ENCODE data around the gene CFAP299.

CFAP299 gene

DNA sequence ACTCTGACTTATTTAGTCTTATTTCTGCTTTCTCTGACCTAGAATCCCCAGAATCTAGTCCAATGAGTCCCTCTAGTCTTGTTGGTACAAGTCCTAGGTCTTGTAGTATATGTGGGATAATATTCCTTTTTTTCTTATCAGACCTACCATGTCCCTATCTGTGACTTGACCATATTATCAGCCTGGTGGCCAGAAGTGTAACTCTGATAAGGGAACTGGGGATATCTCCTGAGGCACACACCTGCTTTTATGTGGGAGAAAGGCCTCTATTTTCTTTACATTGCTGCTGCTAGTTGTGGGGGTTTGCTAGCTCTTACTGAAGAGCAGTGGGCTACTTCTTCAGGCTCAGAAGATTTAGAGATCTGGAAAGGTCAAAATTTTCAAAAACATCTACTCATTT lies 38.6 kb downstream of the CFAP299 start:
- H3K9ac ChIP-seq (ENCODE audit: low read length) = no peak overlapping the region
- no peak overlapping the region for H3K27ac ChIP-seq (ENCODE audit: low read depth, low read length)
- no peaks in the 10 kb centered on the region for H3K36me3 ChIP-seq (ENCODE audit: control insufficient read depth, insufficient read depth, low read length)
- no peak overlapping the region for H3K4me3 ChIP-seq (ENCODE audit: low read length)
- H3K27me3 ChIP-seq (ENCODE audit: control insufficient read depth, insufficient read depth, low read length) = no peaks in the 10 kb centered on the region
- no peaks in the 10 kb centered on the region for H3K4me1 ChIP-seq (ENCODE audit: control insufficient read depth, insufficient read depth, low read length)

DNA sequence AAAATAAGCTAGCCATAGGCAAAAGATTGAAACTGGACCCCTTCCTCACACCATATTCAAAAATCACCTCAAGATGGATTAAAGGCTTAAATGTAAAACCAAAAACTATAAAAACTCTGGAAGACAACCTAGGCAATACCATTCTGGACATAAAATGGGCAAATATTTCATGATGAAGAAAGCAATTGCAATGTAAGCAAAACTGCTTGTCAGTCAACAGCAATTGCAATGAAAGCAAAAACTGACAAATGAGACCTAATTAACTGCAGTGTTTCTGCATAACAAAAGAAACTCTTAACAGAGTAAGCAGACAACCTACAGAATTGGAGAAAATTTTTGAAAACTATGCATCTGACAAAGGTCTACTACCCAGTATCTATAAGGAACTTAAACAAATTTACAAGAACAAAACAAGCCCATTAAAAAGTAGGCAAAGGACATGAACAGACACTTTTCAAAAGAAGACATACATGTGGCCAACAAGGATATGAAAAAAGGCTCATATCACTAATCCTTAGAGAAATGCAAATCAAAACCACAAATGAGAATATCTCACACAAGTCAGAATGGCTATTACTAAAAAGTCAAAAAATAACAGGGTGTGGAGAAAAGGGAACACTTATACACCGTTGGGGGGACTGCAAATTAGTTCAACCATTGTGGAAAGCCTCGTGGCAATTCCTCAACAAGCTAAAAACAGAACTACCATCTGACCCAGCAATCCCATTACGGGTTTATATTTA lies 46.7 kb downstream of the CFAP299 start:
- Histone ChIP-seq H3K9ac (ENCODE audit: low read length) (no peak overlapping the region), H3K36me3 (ENCODE audit: control insufficient read depth, insufficient read depth, low read length) (no peaks in the 10 kb centered on the region), H3K27ac (ENCODE audit: low read depth, low read length) (no peak overlapping the region), H3K27me3 (ENCODE audit: control insufficient read depth, insufficient read depth, low read length) (no peaks in the 10 kb centered on the region), H3K4me3 (ENCODE audit: low read length) (no peak overlapping the region), H3K4me1 (ENCODE audit: control insufficient read depth, insufficient read depth, low read length) (no peaks in the 10 kb centered on the region)

DNA sequence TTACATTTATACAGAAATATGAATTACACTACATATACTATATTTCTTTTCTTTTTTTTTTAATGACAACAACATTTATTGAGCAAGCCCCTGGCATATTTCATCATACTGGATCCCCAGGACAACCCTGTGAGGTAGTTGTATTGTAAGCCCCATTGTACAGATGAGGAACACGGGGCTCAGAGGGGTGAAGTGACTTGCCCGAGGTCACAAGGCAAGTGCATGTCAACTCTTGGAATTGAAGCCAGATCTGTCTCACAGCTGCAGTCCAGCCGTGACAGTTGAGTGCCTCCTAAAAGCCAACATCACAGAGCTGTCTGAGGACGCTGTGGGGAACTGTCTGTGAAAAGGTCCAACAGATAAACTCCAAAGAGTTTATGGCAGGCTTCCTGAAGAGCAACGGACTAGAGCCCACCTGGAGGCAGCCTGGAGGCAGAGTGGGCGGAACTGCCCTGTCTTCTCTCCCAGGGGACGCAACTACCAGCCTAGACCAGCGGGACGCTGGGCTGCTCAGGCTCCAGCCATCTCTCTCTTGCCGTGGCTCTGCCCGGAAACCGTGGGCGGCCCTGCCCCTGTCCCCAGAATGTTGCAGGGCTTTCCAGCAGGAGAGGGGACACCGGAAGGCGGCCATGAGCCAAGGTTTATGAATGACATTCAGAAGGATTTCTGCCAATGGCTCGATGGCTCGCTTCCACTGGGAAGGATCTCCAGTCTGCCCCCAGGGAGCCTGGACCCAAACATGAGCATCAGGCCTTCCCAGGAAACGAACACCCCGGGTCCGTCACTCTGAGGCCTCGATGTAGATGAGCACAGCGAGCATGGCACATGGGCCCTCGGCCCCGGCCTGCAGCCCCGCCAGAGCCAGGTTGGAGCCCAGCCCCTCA lies 50.1 kb downstream of the CFAP299 start:
- H3K27me3 ChIP-seq (ENCODE audit: control insufficient read depth, insufficient read depth, low read length) = no peaks in the 10 kb centered on the region
- H3K4me1 ChIP-seq (ENCODE audit: control insufficient read depth, insufficient read depth, low read length) = no peaks in the 10 kb centered on the region
- no peak overlapping the region for H3K4me3 ChIP-seq (ENCODE audit: low read length)
- no peaks in the 10 kb centered on the region for H3K36me3 ChIP-seq (ENCODE audit: control insufficient read depth, insufficient read depth, low read length)
- no peak overlapping the region for H3K27ac ChIP-seq (ENCODE audit: low read depth, low read length)
- no peak overlapping the region for H3K9ac ChIP-seq (ENCODE audit: low read length)

DNA sequence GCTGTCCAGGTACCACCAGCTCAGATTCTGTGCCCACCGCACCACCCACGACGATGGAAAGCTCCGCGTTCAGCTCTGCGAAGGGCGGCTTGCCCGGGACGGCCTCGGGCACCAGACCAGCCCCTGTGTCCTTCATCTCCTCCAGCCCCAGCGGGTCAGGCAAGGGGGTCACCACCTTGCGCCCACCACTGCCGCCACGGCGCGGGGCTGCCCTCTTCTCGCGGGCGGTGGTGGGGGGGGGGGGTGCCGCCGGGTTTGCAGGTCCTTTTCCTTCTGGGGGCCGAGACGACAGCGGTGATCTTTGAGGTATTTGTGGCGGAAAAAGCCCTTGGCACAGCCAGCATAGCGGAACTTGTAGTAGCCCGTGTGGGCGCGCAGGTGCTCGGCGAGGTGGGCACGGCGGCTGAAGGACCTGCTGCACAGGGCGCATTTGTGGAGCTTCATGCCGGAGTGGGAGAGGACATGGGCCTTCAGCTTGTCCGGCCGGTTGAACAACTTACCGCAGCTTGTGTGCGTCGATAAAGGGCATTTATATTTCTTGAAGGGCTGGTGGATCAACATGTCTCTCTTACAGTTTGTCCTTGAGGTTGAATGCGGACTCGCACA lies 50.9 kb downstream of the CFAP299 start:
- Histone ChIP-seq H3K27ac (ENCODE audit: low read depth, low read length) (no peak overlapping the region), H3K4me3 (ENCODE audit: low read length) (no peak overlapping the region), H3K36me3 (ENCODE audit: control insufficient read depth, insufficient read depth, low read length) (no peaks in the 10 kb centered on the region), H3K27me3 (ENCODE audit: control insufficient read depth, insufficient read depth, low read length) (no peaks in the 10 kb centered on the region), H3K9ac (ENCODE audit: low read length) (no peak overlapping the region), H3K4me1 (ENCODE audit: control insufficient read depth, insufficient read depth, low read length) (no peaks in the 10 kb centered on the region)

DNA sequence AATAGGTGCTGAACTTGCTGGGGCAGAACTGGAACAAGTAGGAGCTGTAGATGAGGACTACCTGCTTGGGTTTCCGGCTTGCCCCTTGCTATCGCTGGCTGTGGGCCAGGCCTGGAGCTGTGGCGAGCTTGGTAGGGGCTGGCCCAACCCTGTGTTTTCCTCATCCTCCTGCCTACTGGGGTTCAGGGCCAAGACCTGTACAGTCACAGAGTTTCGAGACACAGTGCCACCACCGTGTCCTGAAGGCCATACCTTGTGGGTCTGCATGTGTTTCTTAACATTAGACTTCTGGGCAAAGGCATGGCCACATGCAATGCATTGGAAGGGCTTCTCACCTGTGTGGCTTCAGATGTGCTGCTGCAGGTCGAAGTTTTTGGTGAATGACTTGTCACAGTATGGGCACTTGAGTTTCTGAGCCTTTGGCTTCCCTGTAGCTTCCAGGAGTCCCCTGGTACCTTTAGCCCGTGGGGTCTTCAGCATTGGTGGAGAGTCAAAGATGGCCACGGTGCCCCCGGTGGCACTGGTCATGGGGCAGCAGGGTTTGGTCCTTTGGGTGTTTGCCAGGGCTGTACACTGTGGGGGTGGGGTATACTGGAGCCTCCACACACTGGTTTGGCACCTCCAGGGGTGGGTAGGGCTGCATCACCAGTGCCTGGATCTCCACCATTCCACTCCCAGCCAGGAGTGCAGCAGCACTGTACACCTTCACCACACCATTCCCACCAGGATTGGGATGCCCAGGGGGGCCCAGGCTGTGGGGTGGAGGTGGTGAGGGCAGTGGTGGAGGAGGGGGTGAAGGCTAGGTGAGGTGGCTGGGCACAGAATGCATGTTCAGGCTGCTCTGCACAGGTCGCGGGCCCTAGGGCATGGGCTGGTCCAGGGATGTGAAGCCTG lies 52.1 kb downstream of the CFAP299 start:
- no peak overlapping the region for H3K27ac ChIP-seq (ENCODE audit: low read depth, low read length)
- no peaks in the 10 kb centered on the region for H3K27me3 ChIP-seq (ENCODE audit: control insufficient read depth, insufficient read depth, low read length)
- H3K9ac ChIP-seq (ENCODE audit: low read length) = no peak overlapping the region
- no peaks in the 10 kb centered on the region for H3K36me3 ChIP-seq (ENCODE audit: control insufficient read depth, insufficient read depth, low read length)
- H3K4me1 ChIP-seq (ENCODE audit: control insufficient read depth, insufficient read depth, low read length) = no peaks in the 10 kb centered on the region
- H3K4me3 ChIP-seq (ENCODE audit: low read length) = no peak overlapping the region

DNA sequence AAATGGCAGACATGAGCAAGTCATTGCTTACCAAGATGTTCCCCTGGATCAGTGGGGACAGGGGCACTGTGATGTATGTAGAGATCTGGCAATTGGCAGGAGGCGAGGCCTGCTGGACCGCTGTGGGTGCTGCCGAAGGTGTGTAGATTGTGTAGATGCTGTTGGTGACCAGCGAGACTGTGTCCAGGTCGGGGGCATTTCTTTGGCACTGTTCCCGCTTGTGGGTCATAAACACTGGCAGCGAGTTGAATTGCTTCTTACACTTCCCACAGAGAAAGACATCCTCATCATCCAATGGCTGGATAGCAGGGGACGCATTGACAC lies 52.7 kb downstream of the CFAP299 start:
- Histone ChIP-seq H3K36me3 (ENCODE audit: control insufficient read depth, insufficient read depth, low read length) (no peaks in the 10 kb centered on the region), H3K4me3 (ENCODE audit: low read length) (no peak overlapping the region), H3K9ac (ENCODE audit: low read length) (no peak overlapping the region), H3K27ac (ENCODE audit: low read depth, low read length) (no peak overlapping the region), H3K27me3 (ENCODE audit: control insufficient read depth, insufficient read depth, low read length) (no peaks in the 10 kb centered on the region), H3K4me1 (ENCODE audit: control insufficient read depth, insufficient read depth, low read length) (no peaks in the 10 kb centered on the region)

DNA sequence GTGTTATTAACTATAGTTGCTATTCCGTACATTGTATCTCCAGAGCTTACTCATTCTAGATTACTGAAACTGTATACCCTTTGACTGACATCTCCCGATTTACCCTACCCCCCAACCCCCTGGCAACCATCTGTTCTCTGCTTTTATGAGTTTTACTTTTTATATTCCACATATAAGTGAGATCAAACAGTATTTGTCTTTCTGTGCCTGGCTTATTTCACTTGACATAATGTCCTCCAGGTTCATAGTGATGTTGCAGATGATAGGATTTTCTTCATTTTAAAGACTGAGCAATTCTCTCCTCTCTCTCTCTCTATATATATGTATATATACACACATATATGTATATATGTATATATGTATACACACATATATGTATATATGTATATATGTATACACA lies 54.6 kb downstream of the CFAP299 start:
- H3K4me3 ChIP-seq (ENCODE audit: low read length) = no peak overlapping the region
- no peaks in the 10 kb centered on the region for H3K27me3 ChIP-seq (ENCODE audit: control insufficient read depth, insufficient read depth, low read length)
- H3K9ac ChIP-seq (ENCODE audit: low read length) = no peak overlapping the region
- H3K4me1 ChIP-seq (ENCODE audit: control insufficient read depth, insufficient read depth, low read length) = no peaks in the 10 kb centered on the region
- H3K27ac ChIP-seq (ENCODE audit: low read depth, low read length) = no peak overlapping the region
- no peaks in the 10 kb centered on the region for H3K36me3 ChIP-seq (ENCODE audit: control insufficient read depth, insufficient read depth, low read length)

DNA sequence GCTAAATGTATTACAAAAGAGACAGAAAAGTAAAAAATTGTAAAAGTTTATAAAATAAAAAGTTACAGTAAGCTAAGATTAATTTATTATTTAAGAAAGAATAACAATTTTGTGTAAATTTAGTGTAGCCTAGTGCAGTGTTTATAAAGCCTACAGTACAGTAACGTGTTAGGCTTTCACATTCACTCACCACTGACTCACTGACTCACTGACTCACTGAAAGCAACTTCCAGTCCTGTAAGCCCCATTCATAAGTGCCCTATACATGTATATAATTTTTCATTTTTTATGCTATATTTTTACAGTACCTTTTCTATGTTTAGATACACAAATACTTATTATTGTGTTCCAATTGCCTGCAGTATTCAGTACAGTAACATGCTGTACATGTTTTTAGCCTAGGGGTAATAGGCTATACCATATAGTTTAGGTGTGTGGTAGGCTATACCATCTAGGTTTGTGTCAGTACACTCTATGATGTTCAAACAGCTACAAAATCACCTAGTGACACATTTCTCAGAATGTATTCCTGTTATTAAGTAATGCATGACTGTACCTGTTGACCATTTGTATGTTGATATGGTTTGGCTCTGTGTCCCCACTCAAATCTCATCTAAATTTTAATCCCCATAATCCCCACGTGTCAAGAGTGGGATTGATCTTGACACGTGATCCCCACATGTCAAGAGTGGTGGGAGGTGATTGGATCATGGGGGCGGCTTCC lies 57.9 kb downstream of the CFAP299 start:
- no peaks in the 10 kb centered on the region for H3K4me1 ChIP-seq (ENCODE audit: control insufficient read depth, insufficient read depth, low read length)

DNA sequence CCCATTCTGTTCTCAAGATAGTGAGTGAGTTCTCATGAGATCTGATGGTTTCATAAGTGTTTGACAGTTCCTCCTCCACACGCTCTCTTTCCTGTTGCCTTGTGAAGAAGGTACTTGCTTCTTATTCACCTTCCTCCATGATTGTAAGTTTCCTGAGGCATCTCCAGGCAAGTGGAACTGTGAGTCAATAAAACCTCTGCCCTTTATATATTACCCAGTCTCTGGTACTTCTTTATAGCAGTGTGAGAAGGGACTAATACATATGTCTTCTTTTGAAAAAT lies 58.4 kb downstream of the CFAP299 start:
- Histone ChIP-seq H3K36me3 (ENCODE audit: control insufficient read depth, insufficient read depth, low read length) (no peaks in the 10 kb centered on the region), H3K27me3 (ENCODE audit: control insufficient read depth, insufficient read depth, low read length) (no peaks in the 10 kb centered on the region)

More for the DNA sequence above, 57.9 kb downstream of the CFAP299 start:
- H3K27me3 ChIP-seq (ENCODE audit: control insufficient read depth, insufficient read depth, low read length) = no peaks in the 10 kb centered on the region
- no peak overlapping the region for H3K27ac ChIP-seq (ENCODE audit: low read depth, low read length)
- H3K4me3 ChIP-seq (ENCODE audit: low read length) = no peak overlapping the region
- H3K9ac ChIP-seq (ENCODE audit: low read length) = no peak overlapping the region
- H3K36me3 ChIP-seq (ENCODE audit: control insufficient read depth, insufficient read depth, low read length) = no peaks in the 10 kb centered on the region

DNA sequence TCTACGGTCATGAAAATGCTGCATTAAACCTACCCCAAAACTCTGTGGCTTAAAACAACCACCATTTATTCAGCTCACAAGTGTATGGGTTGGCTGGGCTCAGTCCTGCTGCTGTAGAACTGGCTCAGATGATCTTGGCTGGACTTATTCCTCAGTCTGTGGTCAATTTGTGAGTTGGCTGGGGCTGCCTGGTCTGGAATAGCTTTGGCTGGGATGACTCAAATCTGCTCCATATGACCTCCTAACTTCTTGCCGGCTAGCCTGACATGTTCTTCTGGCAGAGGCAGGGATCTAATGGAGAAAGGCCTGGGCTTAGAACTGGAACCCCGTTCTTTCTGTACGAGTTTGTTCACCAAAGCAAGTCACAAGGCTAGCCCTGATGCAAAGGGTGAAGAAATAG lies 71.7 kb downstream of the CFAP299 start:
- no peak overlapping the region for H3K27ac ChIP-seq (ENCODE audit: low read depth, low read length)
- H3K4me1 ChIP-seq (ENCODE audit: control insufficient read depth, insufficient read depth, low read length) = peaks cover 2% of the 10 kb centered on the region
- no peak overlapping the region for H3K9ac ChIP-seq (ENCODE audit: low read length)
- no peaks in the 10 kb centered on the region for H3K27me3 ChIP-seq (ENCODE audit: control insufficient read depth, insufficient read depth, low read length)
- H3K36me3 ChIP-seq (ENCODE audit: control insufficient read depth, insufficient read depth, low read length) = no peaks in the 10 kb centered on the region
- no peak overlapping the region for H3K4me3 ChIP-seq (ENCODE audit: low read length)

More for the DNA sequence above, 58.4 kb downstream of the CFAP299 start:
- Histone ChIP-seq H3K4me1 (ENCODE audit: control insufficient read depth, insufficient read depth, low read length) (no peaks in the 10 kb centered on the region), H3K4me3 (ENCODE audit: low read length) (no peak overlapping the region), H3K27ac (ENCODE audit: low read depth, low read length) (no peak overlapping the region), H3K9ac (ENCODE audit: low read length) (no peak overlapping the region)

DNA sequence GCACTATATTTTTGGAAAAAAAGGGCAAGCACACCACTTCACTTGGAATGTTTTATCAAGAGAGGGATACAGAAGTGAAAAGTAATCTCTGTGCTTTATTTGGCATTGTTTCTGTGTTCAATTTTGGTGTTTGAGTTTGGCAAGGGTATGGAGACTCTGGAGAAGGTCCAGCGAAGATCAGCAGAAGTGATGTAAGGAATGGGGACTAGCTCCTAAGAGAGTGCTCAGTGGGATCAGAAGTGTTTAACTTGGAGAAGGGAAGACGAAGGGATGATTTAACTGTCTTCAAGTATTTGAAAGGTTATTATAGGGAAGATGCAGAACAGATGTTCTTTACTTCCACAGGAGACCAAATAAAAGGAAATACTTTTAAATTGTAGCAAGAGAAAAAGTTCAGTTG lies 74.3 kb downstream of the CFAP299 start:
- no peaks in the 10 kb centered on the region for H3K27me3 ChIP-seq (ENCODE audit: control insufficient read depth, insufficient read depth, low read length)
- H3K4me3 ChIP-seq (ENCODE audit: low read length) = no peak overlapping the region
- peaks cover 2% of the 10 kb centered on the region for H3K4me1 ChIP-seq (ENCODE audit: control insufficient read depth, insufficient read depth, low read length)
- no peak overlapping the region for H3K9ac ChIP-seq (ENCODE audit: low read length)
- H3K36me3 ChIP-seq (ENCODE audit: control insufficient read depth, insufficient read depth, low read length) = no peaks in the 10 kb centered on the region
- no peak overlapping the region for H3K27ac ChIP-seq (ENCODE audit: low read depth, low read length)
